ENCODE results near the gene GIPC3. TPM values are rescaled to one million over a fixed set of nuclear protein-coding genes. Genes with fewer than 3 reads are reported as not detected.
A peak's percentile ranks its signal among the peaks of the same experiment; 100 is the strongest.

GIPC3 gene
- total and polyA plus RNA-seq, 4 donors = 0.23 to 0.95 (median 0.25) TPM

DNA sequence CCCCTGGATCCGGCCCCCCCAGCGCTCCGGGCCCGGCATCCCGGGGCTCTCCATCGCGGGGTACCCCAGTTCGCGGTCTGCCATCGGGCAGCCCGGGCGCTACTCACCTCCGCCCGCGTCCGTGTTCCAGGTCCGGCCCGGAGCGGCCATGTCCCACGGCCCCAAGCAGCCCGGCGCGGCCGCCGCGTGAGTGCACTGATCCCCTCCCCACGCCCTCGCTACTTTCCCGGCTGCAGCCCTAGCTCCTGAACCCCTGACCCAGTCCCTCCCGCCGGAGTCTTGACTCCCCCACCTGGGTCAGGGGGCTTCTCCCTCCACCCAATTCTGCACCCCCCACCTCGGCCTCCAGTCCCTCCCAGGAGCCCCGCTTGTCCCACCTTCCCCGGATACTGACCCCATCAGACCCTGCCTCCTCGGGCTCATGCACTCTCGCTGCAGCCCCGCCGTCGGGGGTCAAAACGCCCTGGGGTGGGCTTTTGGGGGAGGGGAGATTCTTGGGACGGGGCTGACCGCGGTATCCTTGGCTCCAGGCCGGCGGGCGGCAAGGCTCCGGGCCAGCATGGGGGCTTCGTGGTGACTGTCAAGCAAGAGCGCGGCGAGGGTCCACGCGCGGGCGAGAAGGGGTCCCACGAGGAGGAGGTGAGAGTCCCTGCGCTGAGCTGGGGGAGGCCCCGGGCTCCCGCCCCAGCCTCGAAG lies 12.0 kb upstream of the GIPC3 start (continued):
- TF ChIP-seq TAF1 (conservative IDR thresholded peaks at IDR 0.05) (no peak), EGR1 (IDR thresholded peaks at IDR 0.05; ENCODE audit: low read depth in 2 of 2) (no peak)

DNA sequence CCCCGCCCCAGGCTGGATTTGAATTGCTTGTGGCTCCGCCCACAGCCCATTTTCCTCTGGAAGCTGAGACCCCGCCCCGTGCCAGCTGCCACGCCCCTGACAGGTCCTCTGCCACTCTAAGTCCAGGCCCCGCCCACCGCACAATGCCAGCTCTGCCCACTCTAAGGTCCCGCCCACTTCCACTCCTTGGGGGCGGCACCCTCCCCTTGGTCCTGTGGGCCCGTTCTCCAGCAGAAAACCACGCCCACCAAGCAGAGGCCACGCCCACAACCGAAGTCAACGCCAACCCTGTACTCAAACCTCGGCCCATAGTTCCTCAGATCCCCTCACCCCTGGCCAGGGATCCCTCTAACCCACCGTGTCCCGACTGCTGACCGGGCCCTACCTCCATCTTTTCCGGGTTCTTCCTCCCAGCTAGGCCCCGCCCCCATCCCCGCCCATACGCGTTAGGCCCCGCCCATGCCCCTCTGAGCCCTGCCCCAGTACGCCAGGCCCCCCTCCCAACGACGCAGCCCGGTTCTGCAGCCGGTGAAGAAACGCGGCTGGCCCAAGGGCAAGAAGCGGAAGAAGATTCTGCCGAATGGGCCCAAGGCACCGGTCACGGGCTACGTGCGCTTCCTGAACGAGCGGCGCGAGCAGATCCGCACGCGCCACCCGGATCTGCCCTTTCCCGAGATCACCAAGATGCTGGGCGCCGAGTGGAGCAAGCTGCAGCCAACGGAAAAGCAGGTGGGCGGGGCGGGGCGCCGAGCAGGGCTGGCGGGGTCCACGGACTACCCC lies 11.2 kb upstream of the GIPC3 start:
- WGBS = 67% methylated on average over 55 of the region's 55 CpGs
- Histone ChIP-seq H3K9ac (ENCODE audit: low read depth in 1 of 2, low read length in 2 of 2) (no peak overlapping the region), H3K4me3 (ENCODE audit: low read depth in 1 of 3, low read length in 3 of 3) (peak overlapping the region in 1 of 3 donors; percentile 94), H3K27ac (ENCODE audit: low read depth in 1 of 2, low read length in 2 of 2) (no peak overlapping the region), H3K36me3 (ENCODE audit: control insufficient read depth in 4 of 4, insufficient read depth in 3 of 4, low read depth in 1 of 4, low read length in 3 of 4) (peaks cover 0 to 2% (median 0%) of the 10 kb centered on the region in 4 donors), H3K9me3 (ENCODE audit: control insufficient read depth in 4 of 4, low read length in 3 of 4) (no peaks in the 10 kb centered on the region), H3K4me1 (ENCODE audit: control insufficient read depth in 4 of 4, insufficient read depth in 4 of 4, low read length in 3 of 4) (peaks cover 3 to 13% (median 9%) of the 10 kb centered on the region in 4 donors), H3K27me3 (ENCODE audit: control insufficient read depth in 4 of 4, insufficient read depth in 4 of 4, low read length in 3 of 4) (no peaks in the 10 kb centered on the region)
- DNase-seq (ENCODE audit: low spot score) = peak; percentile 82
- TF ChIP-seq GABPA (IDR thresholded peaks at IDR 0.05 in 1 of 2, conservative IDR thresholded peaks at IDR 0.05 in 1 of 2) = no peak
- TF ChIP-seq SP1 (IDR thresholded peaks at IDR 0.05) = peak; percentile 19
- no peak for TF ChIP-seq FOXA2 (IDR thresholded peaks at IDR 0.05)
- no peak for TF ChIP-seq EGR1 (IDR thresholded peaks at IDR 0.05; ENCODE audit: low read depth in 2 of 2)

DNA sequence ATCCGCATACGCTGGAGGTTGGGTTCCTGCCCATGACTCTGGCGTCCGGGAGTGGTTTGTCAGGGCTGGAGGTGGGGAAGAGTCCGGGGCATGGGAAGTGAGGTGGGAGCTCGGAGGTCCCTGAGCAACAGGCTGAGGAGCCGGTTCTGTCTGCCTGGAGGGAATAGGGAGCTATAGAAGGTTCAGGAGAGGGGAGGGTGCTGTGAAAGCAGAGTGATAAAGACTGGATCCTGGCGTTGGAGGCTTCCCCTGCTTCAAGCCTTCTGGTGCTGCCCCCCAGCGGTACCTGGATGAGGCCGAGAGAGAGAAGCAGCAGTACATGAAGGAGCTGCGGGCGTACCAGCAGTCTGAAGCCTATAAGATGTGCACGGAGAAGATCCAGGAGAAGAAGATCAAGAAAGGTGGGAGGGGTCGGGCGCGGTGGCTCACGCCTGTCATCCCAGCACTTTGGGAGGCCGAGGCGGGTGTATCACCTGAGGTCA lies 10.0 kb upstream of the GIPC3 start:
- WGBS = 92% methylated on average over 19 of the region's 19 CpGs
- Histone ChIP-seq H3K27me3 (ENCODE audit: control insufficient read depth in 4 of 4, insufficient read depth in 4 of 4, low read length in 3 of 4) (no peaks in the 10 kb centered on the region), H3K9me3 (ENCODE audit: control insufficient read depth in 4 of 4, low read length in 3 of 4) (no peaks in the 10 kb centered on the region), H3K9ac (ENCODE audit: low read depth in 1 of 2, low read length in 2 of 2) (no peak overlapping the region), H3K4me1 (ENCODE audit: control insufficient read depth in 4 of 4, insufficient read depth in 4 of 4, low read length in 3 of 4) (peaks cover 3 to 13% (median 9%) of the 10 kb centered on the region in 4 donors), H3K27ac (ENCODE audit: low read depth in 1 of 2, low read length in 2 of 2) (no peak overlapping the region), H3K36me3 (ENCODE audit: control insufficient read depth in 4 of 4, insufficient read depth in 3 of 4, low read depth in 1 of 4, low read length in 3 of 4) (peaks cover 0 to 2% (median 0%) of the 10 kb centered on the region in 4 donors), H3K4me3 (ENCODE audit: low read depth in 1 of 3, low read length in 3 of 3) (no peak overlapping the region)
- TF ChIP-seq FOXA2 (IDR thresholded peaks at IDR 0.05) (no peak), RXRA (IDR thresholded peaks at IDR 0.05) (no peak), RAD21 (IDR thresholded peaks at IDR 0.05) (peak in 1 of 2 donors; percentile 31)
- TF ChIP-seq, protein P1, sequence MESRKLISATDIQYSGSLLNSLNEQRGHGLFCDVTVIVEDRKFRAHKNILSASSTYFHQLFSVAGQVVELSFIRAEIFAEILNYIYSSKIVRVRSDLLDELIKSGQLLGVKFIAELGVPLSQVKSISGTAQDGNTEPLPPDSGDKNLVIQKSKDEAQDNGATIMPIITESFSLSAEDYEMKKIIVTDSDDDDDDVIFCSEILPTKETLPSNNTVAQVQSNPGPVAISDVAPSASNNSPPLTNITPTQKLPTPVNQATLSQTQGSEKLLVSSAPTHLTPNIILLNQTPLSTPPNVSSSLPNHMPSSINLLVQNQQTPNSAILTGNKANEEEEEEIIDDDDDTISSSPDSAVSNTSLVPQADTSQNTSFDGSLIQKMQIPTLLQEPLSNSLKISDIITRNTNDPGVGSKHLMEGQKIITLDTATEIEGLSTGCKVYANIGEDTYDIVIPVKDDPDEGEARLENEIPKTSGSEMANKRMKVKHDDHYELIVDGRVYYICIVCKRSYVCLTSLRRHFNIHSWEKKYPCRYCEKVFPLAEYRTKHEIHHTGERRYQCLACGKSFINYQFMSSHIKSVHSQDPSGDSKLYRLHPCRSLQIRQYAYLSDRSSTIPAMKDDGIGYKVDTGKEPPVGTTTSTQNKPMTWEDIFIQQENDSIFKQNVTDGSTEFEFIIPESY (IDR thresholded peaks at IDR 0.05) = no peak
- TF ChIP-seq, protein P2, sequence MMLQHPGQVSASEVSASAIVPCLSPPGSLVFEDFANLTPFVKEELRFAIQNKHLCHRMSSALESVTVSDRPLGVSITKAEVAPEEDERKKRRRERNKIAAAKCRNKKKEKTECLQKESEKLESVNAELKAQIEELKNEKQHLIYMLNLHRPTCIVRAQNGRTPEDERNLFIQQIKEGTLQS (IDR thresholded peaks at IDR 0.05) = no peak
- no peak for DNase-seq (ENCODE audit: low spot score)

DNA sequence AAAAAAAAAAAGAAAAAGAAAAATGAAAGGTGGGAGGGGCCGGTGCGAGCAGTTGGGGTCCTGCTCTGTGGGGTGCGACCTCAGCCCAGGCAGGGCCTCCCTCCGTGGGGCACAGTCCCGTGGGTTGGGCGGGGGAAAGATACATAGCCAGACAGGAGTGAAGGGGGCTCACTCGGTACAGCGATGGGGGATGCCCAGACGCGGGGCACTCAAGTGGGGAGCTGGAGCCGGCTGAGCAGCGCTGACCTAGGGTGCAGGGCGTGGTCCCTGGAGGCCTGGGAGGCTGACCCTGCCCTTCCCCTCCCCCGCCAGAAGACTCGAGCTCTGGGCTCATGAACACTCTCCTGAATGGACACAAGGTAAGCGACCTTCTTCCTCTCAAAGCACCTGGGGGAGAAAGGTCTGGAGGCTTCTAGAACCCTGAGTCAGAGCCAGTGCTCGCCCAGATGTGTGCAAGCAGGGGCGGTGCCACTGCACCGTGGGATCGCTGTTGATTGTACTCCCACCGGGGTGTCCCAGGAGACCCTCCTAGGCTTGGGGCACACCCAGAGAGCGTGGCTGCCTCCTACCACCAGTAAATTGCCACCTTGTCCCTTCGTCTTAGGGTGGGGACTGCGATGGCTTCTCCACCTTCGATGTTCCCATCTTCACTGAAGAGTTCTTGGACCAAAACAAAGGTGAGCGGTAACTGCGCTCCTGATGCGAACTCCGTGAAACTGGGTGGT lies 9.2 kb upstream of the GIPC3 start:
- TF ChIP-seq FOXA1 (IDR thresholded peaks at IDR 0.05) (no peak), JUND (IDR thresholded peaks at IDR 0.05) (no peak), YY1 (IDR thresholded peaks at IDR 0.05) (no peak), GABPA (IDR thresholded peaks at IDR 0.05 in 1 of 2, conservative IDR thresholded peaks at IDR 0.05 in 1 of 2) (no peak), SP1 (IDR thresholded peaks at IDR 0.05) (no peak), HNF4G (IDR thresholded peaks at IDR 0.05) (no peak), NR2F2 (IDR thresholded peaks at IDR 0.05) (no peak), RXRA (IDR thresholded peaks at IDR 0.05) (no peak), HNF4A (conservative IDR thresholded peaks at IDR 0.05) (no peak), FOXA2 (IDR thresholded peaks at IDR 0.05) (no peak)
- TF ChIP-seq, protein P2 (IDR thresholded peaks at IDR 0.05) = no peak
- TF ChIP-seq, protein P3, sequence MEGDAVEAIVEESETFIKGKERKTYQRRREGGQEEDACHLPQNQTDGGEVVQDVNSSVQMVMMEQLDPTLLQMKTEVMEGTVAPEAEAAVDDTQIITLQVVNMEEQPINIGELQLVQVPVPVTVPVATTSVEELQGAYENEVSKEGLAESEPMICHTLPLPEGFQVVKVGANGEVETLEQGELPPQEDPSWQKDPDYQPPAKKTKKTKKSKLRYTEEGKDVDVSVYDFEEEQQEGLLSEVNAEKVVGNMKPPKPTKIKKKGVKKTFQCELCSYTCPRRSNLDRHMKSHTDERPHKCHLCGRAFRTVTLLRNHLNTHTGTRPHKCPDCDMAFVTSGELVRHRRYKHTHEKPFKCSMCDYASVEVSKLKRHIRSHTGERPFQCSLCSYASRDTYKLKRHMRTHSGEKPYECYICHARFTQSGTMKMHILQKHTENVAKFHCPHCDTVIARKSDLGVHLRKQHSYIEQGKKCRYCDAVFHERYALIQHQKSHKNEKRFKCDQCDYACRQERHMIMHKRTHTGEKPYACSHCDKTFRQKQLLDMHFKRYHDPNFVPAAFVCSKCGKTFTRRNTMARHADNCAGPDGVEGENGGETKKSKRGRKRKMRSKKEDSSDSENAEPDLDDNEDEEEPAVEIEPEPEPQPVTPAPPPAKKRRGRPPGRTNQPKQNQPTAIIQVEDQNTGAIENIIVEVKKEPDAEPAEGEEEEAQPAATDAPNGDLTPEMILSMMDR (IDR thresholded peaks at IDR 0.05; ENCODE audit: low read depth, low read length, missing input control) = no peak
- 87% methylated on average over 29 of the region's 29 CpGs for WGBS
- H3K4me3 ChIP-seq (ENCODE audit: low read depth in 1 of 3, low read length in 3 of 3) = no peak overlapping the region
- no peaks in the 10 kb centered on the region for H3K9me3 ChIP-seq (ENCODE audit: control insufficient read depth in 4 of 4, low read length in 3 of 4)
- H3K27ac ChIP-seq (ENCODE audit: low read depth in 1 of 2, low read length in 2 of 2) = no peak overlapping the region
- H3K27me3 ChIP-seq (ENCODE audit: control insufficient read depth in 4 of 4, insufficient read depth in 4 of 4, low read length in 3 of 4) = no peaks in the 10 kb centered on the region
- no peak overlapping the region for H3K9ac ChIP-seq (ENCODE audit: low read depth in 1 of 2, low read length in 2 of 2)
- peaks cover 0 to 2% (median 0%) of the 10 kb centered on the region in 4 donors for H3K36me3 ChIP-seq (ENCODE audit: control insufficient read depth in 4 of 4, insufficient read depth in 3 of 4, low read depth in 1 of 4, low read length in 3 of 4)
- DNase-seq (ENCODE audit: low spot score) = no peak
- peaks cover 3 to 13% (median 9%) of the 10 kb centered on the region in 4 donors for H3K4me1 ChIP-seq (ENCODE audit: control insufficient read depth in 4 of 4, insufficient read depth in 4 of 4, low read length in 3 of 4)
